H1 (cell line): ENCODE results near the gene MASP1. TPM values are rescaled to one million over a fixed set of nuclear protein-coding genes. Genes with fewer than 3 reads are reported as not detected.

ENCODE experiments used
- CTCF ChIA-PET: fragments of 300-600 bp; sonication (Branson Sonifier 250); formaldehyde crosslinking; loops from one replicate; lab custom pipeline; 2021; ENCODE audit not compliant: partially characterized antibody; lab: Charles Lee
- POLR2A ChIA-PET: fragments of 300-600 bp; sonication (Branson Sonifier 250); formaldehyde crosslinking; loops from one replicate; lab custom pipeline; 2021; ENCODE audit warnings: inconsistent platforms; ENCODE audit not compliant: partially characterized antibody; lab: Charles Lee
- DNase-seq, 2 experiments: peaks; one replicate each; pipeline versions ENCODE4 v3.0.0 to v3.0.0-alpha.2; 2010 to 2022; ENCODE audit warnings: low spot score in 2 of 2, low read depth in 1 of 2, mixed read lengths in 1 of 2
- FAIRE-seq: peaks from 2 replicates; lab custom pipeline; 2011; peaks lifted over from hg19 to GRCh38; lab: Jason Lieb, UNC
- H2AFZ ChIP-seq: 2 replicates; pipeline ENCODE4 v1.8.1; 2012; ENCODE audit warnings: low read length, inconsistent platforms
- H2AK5ac ChIP-seq: 2 replicates; pipeline ENCODE4 v1.6.1; 2013; ENCODE audit warnings: low read depth, low read length
- H2BK120ac ChIP-seq: replicated peaks from 2 replicates; pipeline ENCODE3; 2013; ENCODE audit warnings: low read depth, low read length, inconsistent platforms
- H2BK12ac ChIP-seq: 2 replicates; pipeline ENCODE4 v1.6.1; 2013; ENCODE audit warnings: low read depth, low read length
- H2BK15ac ChIP-seq: 2 replicates; pipeline ENCODE4 v1.6.1; 2013; ENCODE audit warnings: low read length
- H2BK20ac ChIP-seq: 2 replicates; pipeline ENCODE4 v1.6.1; 2013; ENCODE audit warnings: low read length
- H2BK5ac ChIP-seq: 2 replicates; pipeline ENCODE4 v1.6.1; 2013; ENCODE audit warnings: low read depth, low read length
- H3K14ac ChIP-seq: 2 replicates; pipeline ENCODE4 v1.6.1; 2013; ENCODE audit warnings: inconsistent platforms; ENCODE audit not compliant: insufficient read length
- H3K18ac ChIP-seq: 2 replicates; pipeline ENCODE4 v1.6.1; 2013; ENCODE audit warnings: low read length; ENCODE audit errors: extremely low read depth
- H3K23ac ChIP-seq: 2 replicates; pipeline ENCODE4 v1.6.1; 2013; ENCODE audit warnings: inconsistent platforms; ENCODE audit not compliant: insufficient read length
- H3K23me2 ChIP-seq: 2 replicates; pipeline ENCODE4 v1.6.1; 2013; ENCODE audit warnings: low read depth, low read length
- H3K27ac ChIP-seq: 2 replicates; pipeline ENCODE4 v1.6.1; 2011; ENCODE audit warnings: low read depth, low read length, inconsistent platforms
- H3K27me3 ChIP-seq, 4 experiments: replicated peaks in 1 of 4; 1 replicate in 1 of 4; 2 replicates in 3 of 4; pipeline versions ENCODE4 v1.6.1 to v1.8.1; 2011 to 2013; ENCODE audit warnings: low read length in 3 of 4, mild to moderate bottlenecking in 3 of 4, inconsistent platforms in 2 of 4, mixed read lengths in 2 of 4, moderate library complexity in 1 of 4; ENCODE audit not compliant: control insufficient read depth in 3 of 4, insufficient read depth in 3 of 4; ENCODE audit errors: extremely low read depth in 1 of 4
- H3K36me3 ChIP-seq, 4 experiments: 2 replicates each; pipeline versions ENCODE4 v1.6.1 to v1.8.1; 2011 to 2013; ENCODE audit warnings: mild to moderate bottlenecking in 4 of 4, low read length in 3 of 4, moderate library complexity in 2 of 4, control low read depth in 1 of 4, inconsistent platforms in 1 of 4; ENCODE audit not compliant: insufficient read depth in 4 of 4, control insufficient read depth in 2 of 4
- H3K4ac ChIP-seq: replicated peaks from 2 replicates; pipeline ENCODE3; 2013; ENCODE audit warnings: low read length, low read depth, mixed read lengths, inconsistent platforms; ENCODE audit not compliant: insufficient read length
- H3K4me1 ChIP-seq, 4 experiments: replicated peaks in 1 of 4; 1 replicate in 1 of 4; 2 replicates in 3 of 4; pipeline versions ENCODE4 v1.6.1 to v1.8.1; 2011 to 2013; ENCODE audit warnings: low read length in 3 of 4, inconsistent platforms in 2 of 4, mixed read lengths in 1 of 4; ENCODE audit not compliant: insufficient read depth in 4 of 4, control insufficient read depth in 3 of 4
- H3K4me2 ChIP-seq, 2 experiments: 2 replicates each; pipeline versions ENCODE4 v1.6.1 to v1.8.1; 2011 to 2013; ENCODE audit warnings: low read depth in 2 of 2, low read length in 2 of 2, control low read depth in 1 of 2, inconsistent platforms in 1 of 2, mild to moderate bottlenecking in 1 of 2; ENCODE audit not compliant: insufficient read depth in 1 of 2
- H3K4me3 ChIP-seq, 4 experiments: fragments of 200-600, 300-600 bp in 1 of 4; sonication (generic), shearing (Covaris generic), sonication (Bioruptor Twin) in 1 of 4; 2 replicates each; pipeline versions ENCODE4 v1.5.1 to v1.8.1; 2011 to 2016; ENCODE audit warnings: low read length in 4 of 4, low read depth in 3 of 4, control low read depth in 2 of 4, inconsistent platforms in 2 of 4, mild to moderate bottlenecking in 2 of 4, mixed read lengths in 1 of 4, moderate library complexity in 1 of 4; ENCODE audit not compliant: insufficient read depth in 2 of 4; ENCODE audit errors: extremely low read depth in 1 of 4
- H3K56ac ChIP-seq: replicated peaks from 2 replicates; pipeline ENCODE3; 2013; ENCODE audit warnings: low read depth, mild to moderate bottlenecking, mixed read lengths, low read length, inconsistent platforms; ENCODE audit not compliant: insufficient read length
- H3K79me1 ChIP-seq: 2 replicates; pipeline ENCODE4 v1.6.1; 2013; ENCODE audit warnings: low read depth, low read length, control low read depth
- H3K79me2 ChIP-seq, 2 experiments: 2 replicates each; pipeline versions ENCODE4 v1.6.1 to v1.8.1; 2012 to 2013; ENCODE audit warnings: low read length in 2 of 2, mild to moderate bottlenecking in 2 of 2, inconsistent platforms in 1 of 2; ENCODE audit not compliant: insufficient read depth in 2 of 2, control insufficient read depth in 1 of 2
- H3K9ac ChIP-seq, 4 experiments: replicated peaks in 1 of 4; 1 replicate in 1 of 4; 2 replicates in 3 of 4; pipeline versions ENCODE4 v1.6.1 to v1.8.1; 2011 to 2013; ENCODE audit warnings: low read depth in 3 of 4, low read length in 3 of 4, control low read depth in 2 of 4, mild to moderate bottlenecking in 2 of 4, moderate library complexity in 2 of 4, inconsistent platforms in 1 of 4; ENCODE audit errors: extremely low read depth in 1 of 4
- H3K9me3 ChIP-seq, 2 experiments: 2 replicates each; pipeline versions ENCODE4 v1.6.1 to v1.8.1; 2012 to 2013; ENCODE audit warnings: mild to moderate bottlenecking in 2 of 2, moderate library complexity in 2 of 2, control low read depth in 1 of 2, inconsistent platforms in 1 of 2, low read depth in 1 of 2, low read length in 1 of 2, mixed read lengths in 1 of 2; ENCODE audit not compliant: insufficient read depth in 2 of 2
- H4K20me1 ChIP-seq, 2 experiments: replicated peaks in 1 of 2; 2 replicates each; pipeline versions ENCODE3 to v1.8.1; 2011 to 2013; ENCODE audit warnings: inconsistent platforms in 2 of 2, low read length in 2 of 2, mild to moderate bottlenecking in 1 of 2; ENCODE audit not compliant: insufficient read depth in 2 of 2, control insufficient read depth in 1 of 2
- H4K5ac ChIP-seq: 2 replicates; pipeline ENCODE4 v1.6.1; 2013; ENCODE audit warnings: low read length, low read depth, mixed read lengths, inconsistent platforms; ENCODE audit not compliant: insufficient read length
- H4K8ac ChIP-seq: 2 replicates; pipeline ENCODE4 v1.8.0; 2013; ENCODE audit warnings: mild to moderate bottlenecking, moderate library complexity, low read length, inconsistent platforms; ENCODE audit not compliant: insufficient read depth; ENCODE audit errors: extremely low read depth
- H4K91ac ChIP-seq: replicated peaks from 2 replicates; pipeline ENCODE3; 2013; ENCODE audit warnings: low read length, mixed read lengths, inconsistent platforms; ENCODE audit not compliant: insufficient read length
- BCL11A ChIP-seq, 2 experiments: IDR thresholded peaks; one replicate each; pipeline ENCODE4 v1.6.1; 2011; ENCODE audit warnings: low read depth in 2 of 2, low read length in 2 of 2, mild to moderate bottlenecking in 2 of 2
- BRCA1 ChIP-seq: IDR thresholded peaks from 2 replicates; pipeline ENCODE4 v1.6.1; 2012; ENCODE audit warnings: low read depth, low read length, improper control_type of control experiment
- CEBPB ChIP-seq: IDR thresholded peaks from 2 replicates; pipeline ENCODE4 v1.6.1; 2012; ENCODE audit warnings: low read depth, low read length
- FOSL1 ChIP-seq: IDR thresholded peaks from 2 replicates; pipeline ENCODE4 v1.6.1; 2011; ENCODE audit warnings: mild to moderate bottlenecking, low read depth, low read length, moderate library complexity; ENCODE audit not compliant: insufficient read depth
- JUND ChIP-seq: IDR thresholded peaks from 2 replicates; pipeline ENCODE4 v1.6.1; 2011; ENCODE audit warnings: mild to moderate bottlenecking, improper control_type of control experiment, low read length
- NRF1 ChIP-seq: IDR thresholded peaks from 2 replicates; pipeline ENCODE4 v1.6.1; 2011; ENCODE audit warnings: mild to moderate bottlenecking, low read depth, low read length, improper control_type of control experiment
- RAD21 ChIP-seq, 2 experiments: IDR thresholded peaks in 1 of 2; conservative IDR thresholded peaks in 1 of 2; 2 replicates each; pipeline ENCODE4 v1.6.1; 2011; ENCODE audit warnings: low read depth in 2 of 2, low read length in 2 of 2, improper control_type of control experiment in 1 of 2, inconsistent platforms in 1 of 2, mild to moderate bottlenecking in 1 of 2, moderate library complexity in 1 of 2
- RFX5 ChIP-seq: IDR thresholded peaks from 2 replicates; pipeline ENCODE4 v1.6.1; 2011; ENCODE audit warnings: low read depth, low read length, improper control_type of control experiment, borderline replicate concordance
- RNF2 ChIP-seq: fragments of 200-900, 300-1000 bp; sonication (generic); IDR thresholded peaks from 2 replicates; pipeline ENCODE4 v1.7.1; 2016; ENCODE audit warnings: borderline replicate concordance, low read depth, mild to moderate bottlenecking, antibody characterized with exemption, low read length; ENCODE audit not compliant: poor library complexity, severe bottlenecking; ENCODE audit errors: missing control alignments
- SP4 ChIP-seq: IDR thresholded peaks from 2 replicates; pipeline ENCODE4 v1.6.1; 2012; ENCODE audit warnings: low read length, inconsistent platforms
- SRF ChIP-seq: IDR thresholded peaks from 2 replicates; pipeline ENCODE4 v1.6.1; 2011; ENCODE audit warnings: mild to moderate bottlenecking, low read depth, low read length, moderate library complexity
- ZNF274 ChIP-seq: IDR thresholded peaks from 2 replicates; pipeline ENCODE4 v1.7.0; 2012; ENCODE audit warnings: low read length, borderline replicate concordance; ENCODE audit errors: extremely low read depth
- polyA plus RNA-seq, 7 experiments: library from polyadenylated mRNA; depleted of rRNA in 3 of 7; stranded (reverse) in 5 of 7; unstranded in 2 of 7; fragments of >200 nt in 5 of 7; fragments of 200-250 nt in 2 of 7; gene quantifications; 1 replicate in 5 of 7; 2 replicates in 1 of 7; 4 replicates in 1 of 7; pipeline versions ENCODE4 v1.2.1 to v1.2.3, GENCODE V29; 2011 to 2013; ENCODE audit warnings: missing spikeins in 2 of 7, mixed read lengths in 2 of 7
- total RNA-seq: library from RNA; stranded (reverse); fragmentation: NEBNext Ultra II Directional; extraction: Animal tissue kit (Norgen Biotek cat#: 25700); gene quantifications from 2 replicates; pipeline ENCODE4 v1.2.1, GENCODE V29; 2021

The MASP1 gene
- total and polyA plus RNA-seq, 2 of the 8 experiments (the other 6 are each of a cell fraction or from before 2014, with no cell fraction given): 2.7 to 3.5 TPM

GRCh38 chr3:187263270-187263669 is 28.3 kb downstream of the MASP1 start:
- H3K9ac ChIP-seq: no peak overlapping the region
- ChIA-PET POLR2A (no interaction called here), CTCF (interaction anchor here (0.7 to 4.3 kb wide), 6 partner anchors 10 to 416 kb away, joined by 3 to 23 read pairs (median 4); no protein-coding TSS in a partner anchor)
- H3K36me3 ChIP-seq: no peaks in the 10 kb centered on the region
- H3K79me1 ChIP-seq: no peaks in the 10 kb centered on the region
- H2AK5ac ChIP-seq: no peak overlapping the region
- no peak overlapping the region for H3K23ac ChIP-seq
- no peaks in the 10 kb centered on the region for H3K4me1 ChIP-seq
- H4K91ac ChIP-seq: peak overlapping the region; percentile 14
- H2BK12ac ChIP-seq: no peak overlapping the region
- no peaks in the 10 kb centered on the region for H3K9me3 ChIP-seq
- FAIRE-seq: no peak
- H3K23me2 ChIP-seq: no peaks in the 10 kb centered on the region
- H3K27me3 ChIP-seq: no peaks in the 10 kb centered on the region
- H4K5ac ChIP-seq: no peak overlapping the region
- H3K18ac ChIP-seq: no peak overlapping the region
- H2BK15ac ChIP-seq: no peak overlapping the region
- H3K27ac ChIP-seq: no peak overlapping the region
- no peak overlapping the region for H3K4me3 ChIP-seq
- no peak overlapping the region for H4K8ac ChIP-seq
- TF ChIP-seq BRCA1 (no peak), ZNF274 (no peak), RAD21 (IDR thresholded peaks at IDR 0.05 in 1 of 2, conservative IDR thresholded peaks at IDR 0.05 in 1 of 2; ENCODE audit: low read depth in 2 of 2, low read length in 2 of 2) (no peak), CEBPB (no peak), RNF2 (no peak), NRF1 (no peak), JUND (no peak), BCL11A (IDR thresholded peaks at IDR 0.05; ENCODE audit: low read depth in 2 of 2, low read length in 2 of 2) (no peak), RFX5 (no peak), SP4 (no peak), FOSL1 (no peak), SRF (no peak)
- no peak overlapping the region for H2BK20ac ChIP-seq
- no peak overlapping the region for H2BK120ac ChIP-seq
- no peak overlapping the region for H3K4me2 ChIP-seq
- no peak for DNase-seq
- H2BK5ac ChIP-seq: no peak overlapping the region
- no peak overlapping the region for H3K56ac ChIP-seq
- no peaks in the 10 kb centered on the region for H3K79me2 ChIP-seq
- no peak overlapping the region for H2AFZ ChIP-seq
- H3K4ac ChIP-seq: no peak overlapping the region
- no peak overlapping the region for H3K14ac ChIP-seq
- no peaks in the 10 kb centered on the region for H4K20me1 ChIP-seq
